NCI-H1436 (cell line): Measurements from ENCODE around the gene NR2C1.
A peak's percentile ranks its signal among the peaks of the same experiment; 100 is the strongest.

ENCODE experiments used
- DNase-seq: peaks from one replicate; lab custom pipeline; 2025; lab: John Stamatoyannopoulos, UW

The NR2C1 gene

GRCh38 chr12:95083938-95084337 is 10.5 kb upstream of the NR2C1 start:
- DNase-seq = no peak

GRCh38 chr12:95083471-95083870 is 10.1 kb upstream of the NR2C1 start:
- no peak for DNase-seq

- DNase-seq = no peak
These were observed 3.9 kb upstream of the NR2C1 start for GRCh38 chr12:95077341-95077740.

- no peak for DNase-seq
These were observed 1.3 kb upstream of the NR2C1 start for GRCh38 chr12:95074766-95075165.

- DNase-seq = no peak
These were observed 491 bp upstream of the NR2C1 start for GRCh38 chr12:95073698-95074520.

GRCh38 chr12:95070378-95070777 is 3.0 kb downstream of the NR2C1 start:
- no peak for DNase-seq

- no peak for DNase-seq
These were observed 7.1 kb downstream of the NR2C1 start for GRCh38 chr12:95066091-95066855.

- no peak for DNase-seq
These were observed 12.5 kb downstream of the NR2C1 start for GRCh38 chr12:95060951-95061350.

- DNase-seq = no peak
These were observed 13.4 kb downstream of the NR2C1 start for GRCh38 chr12:95059984-95060383.

- DNase-seq = no peak
These were observed 16.0 kb downstream of the NR2C1 start for GRCh38 chr12:95057424-95057823.

GRCh38 chr12:95055057-95055456 is 18.4 kb downstream of the NR2C1 start:
- DNase-seq = no peak

- no peak for DNase-seq
These were observed 19.2 kb downstream of the NR2C1 start for GRCh38 chr12:95054206-95054605.

- DNase-seq = no peak
These were observed 22.2 kb downstream of the NR2C1 start for GRCh38 chr12:95051241-95051640.

GRCh38 chr12:95037906-95038305 is 35.5 kb downstream of the NR2C1 start:
- DNase-seq = no peak

- DNase-seq = no peak
These were observed 38.7 kb downstream of the NR2C1 start for GRCh38 chr12:95034750-95035149.

GRCh38 chr12:95022477-95022876 is 50.9 kb downstream of the NR2C1 start:
- no peak for DNase-seq

GRCh38 chr12:95017482-95017881 is 55.9 kb downstream of the NR2C1 start:
- no peak for DNase-seq

- DNase-seq = no peak
These were observed 57.3 kb downstream of the NR2C1 start for GRCh38 chr12:95016120-95016519.

GRCh38 chr12:95014554-95014953 is 58.9 kb downstream of the NR2C1 start:
- no peak for DNase-seq

- DNase-seq = no peak
These were observed 67.2 kb downstream of the NR2C1 start for GRCh38 chr12:95006206-95006605.

- DNase-seq = no peak
These were observed 68.8 kb downstream of the NR2C1 start for GRCh38 chr12:95004610-95005009.

- DNase-seq = no peak
These were observed 69.5 kb downstream of the NR2C1 start for GRCh38 chr12:95003921-95004272.

- peak; percentile 94 for DNase-seq
These were observed 70.1 kb downstream of the NR2C1 start, which contains the start of gene NDUFA12 for GRCh38 chr12:95003213-95003920. Gene NDUFA12, minus strand, starts transcription at chr12:95003697. Its CDS starts 17 bp downstream, at chr12:95003680.
